HEK293T (cell line): ENCODE measurements around the gene AHI1.

Source experiments
- CTCF ChIA-PET: fragments of 350-600 bp; formaldehyde crosslinking; extraction: SDS; loops from one replicate; lab custom pipeline; 2021; ENCODE audit warnings: antibody characterized with exemption, inconsistent platforms; lab: Yijun Ruan, JAX
- POLR2A ChIA-PET: fragments of 350-600 bp; formaldehyde crosslinking; extraction: SDS; loops from one replicate; lab custom pipeline; 2020; ENCODE audit warnings: antibody characterized with exemption, inconsistent platforms; lab: Yijun Ruan, JAX
- DNase-seq: peaks from one replicate; pipeline ENCODE4 v3.0.0; 2012; ENCODE audit warnings: mixed read lengths; ENCODE audit errors: extremely low spot score
- ARNT ChIP-seq: fragments of 450-650 bp; IDR thresholded peaks from 2 replicates; pipeline ENCODE4 v1.6.1; 2017; ENCODE audit warnings: mild to moderate bottlenecking
- BHLHE40 ChIP-seq: fragments of 450-650 bp; IDR thresholded peaks from 2 replicates; pipeline ENCODE4 v1.6.1; 2016; ENCODE audit warnings: mild to moderate bottlenecking, moderate library complexity, borderline replicate concordance
- CTBP1 ChIP-seq: fragments of 450-650 bp; IDR thresholded peaks from 2 replicates; pipeline ENCODE4 v1.6.1; 2016; ENCODE audit warnings: borderline replicate concordance
- ELF4 ChIP-seq: fragments of 450-650 bp; IDR thresholded peaks from 2 replicates; pipeline ENCODE4 v1.6.1; 2017; ENCODE audit warnings: antibody characterized with exemption
- FOXA1 ChIP-seq: fragments of 450-650 bp; IDR thresholded peaks from 2 replicates; pipeline ENCODE4 v1.6.1; 2016; ENCODE audit warnings: mild to moderate bottlenecking
- FOXK2 ChIP-seq: fragments of 450-650 bp; IDR thresholded peaks from 2 replicates; pipeline ENCODE4 v1.6.1; 2016; ENCODE audit warnings: mild to moderate bottlenecking
- FOXM1 ChIP-seq: fragments of 450-650 bp; IDR thresholded peaks from 2 replicates; pipeline ENCODE4 v1.6.1; 2017; ENCODE audit warnings: mild to moderate bottlenecking, borderline replicate concordance
- HDGF ChIP-seq: fragments of 450-650 bp; IDR thresholded peaks from 2 replicates; pipeline ENCODE4 v1.6.1; 2017; ENCODE audit warnings: antibody characterized with exemption, borderline replicate concordance
- L3MBTL2 ChIP-seq: fragments of 450-650 bp; conservative IDR thresholded peaks from 2 replicates; pipeline ENCODE4 v1.6.1; 2016; ENCODE audit warnings: mild to moderate bottlenecking
- LEF1 ChIP-seq: fragments of 450-650 bp; IDR thresholded peaks from 2 replicates; pipeline ENCODE4 v1.6.1; 2017; ENCODE audit warnings: mild to moderate bottlenecking, borderline replicate concordance
- NFRKB ChIP-seq: fragments of 450-650 bp; IDR thresholded peaks from 2 replicates; pipeline ENCODE4 v1.6.1; 2016; ENCODE audit warnings: mild to moderate bottlenecking, moderate library complexity
- SP1 ChIP-seq: fragments of 450-650 bp; IDR thresholded peaks from 2 replicates; pipeline ENCODE4 v1.6.1; 2017
- SUZ12 ChIP-seq: fragments of 450-650 bp; IDR thresholded peaks from 2 replicates; pipeline ENCODE4 v1.6.1; 2016; ENCODE audit warnings: mild to moderate bottlenecking
- TARDBP ChIP-seq: fragments of 450-650 bp; IDR thresholded peaks from 2 replicates; pipeline ENCODE4 v1.6.1; 2016
- ZNF384 ChIP-seq: fragments of 450-650 bp; IDR thresholded peaks from 2 replicates; pipeline ENCODE4 v1.6.1; 2016
- TF ChIP-seq, protein P1 (sequence below): fragments of 450-650 bp; IDR thresholded peaks from 2 replicates; pipeline ENCODE4 v1.6.1; 2016

Gene AHI1

DNA sequence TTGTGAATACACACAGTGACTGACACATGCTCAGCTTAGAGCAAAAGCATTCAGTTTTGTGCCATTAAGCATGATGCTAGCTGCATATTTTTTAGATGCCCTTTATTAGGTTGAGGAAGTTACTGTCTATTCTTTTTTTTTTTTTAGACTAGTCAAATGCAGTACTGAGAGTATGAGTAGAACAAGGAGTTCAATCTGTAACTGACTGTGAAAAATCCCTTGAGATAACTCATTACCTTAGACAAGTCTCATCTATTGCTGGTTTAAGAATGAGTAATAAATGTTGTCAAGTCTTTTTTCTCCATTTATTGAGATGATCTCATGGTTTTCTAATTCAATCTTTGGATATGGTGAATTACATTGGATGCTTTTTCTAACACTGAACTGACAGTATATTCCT, 23.2 kb downstream of the AHI1 start:
- POLR2A ChIA-PET, result no interaction called here
- CTCF ChIA-PET, result no interaction called here
- DNase-seq, result no peak
- TF ChIP-seq L3MBTL2 (no peak), BHLHE40 (no peak), SUZ12 (no peak), ELF4 (no peak), ARNT (no peak), NFRKB (no peak), TARDBP (no peak), FOXK2 (no peak), FOXM1 (no peak), HDGF (no peak), LEF1 (no peak)

DNA sequence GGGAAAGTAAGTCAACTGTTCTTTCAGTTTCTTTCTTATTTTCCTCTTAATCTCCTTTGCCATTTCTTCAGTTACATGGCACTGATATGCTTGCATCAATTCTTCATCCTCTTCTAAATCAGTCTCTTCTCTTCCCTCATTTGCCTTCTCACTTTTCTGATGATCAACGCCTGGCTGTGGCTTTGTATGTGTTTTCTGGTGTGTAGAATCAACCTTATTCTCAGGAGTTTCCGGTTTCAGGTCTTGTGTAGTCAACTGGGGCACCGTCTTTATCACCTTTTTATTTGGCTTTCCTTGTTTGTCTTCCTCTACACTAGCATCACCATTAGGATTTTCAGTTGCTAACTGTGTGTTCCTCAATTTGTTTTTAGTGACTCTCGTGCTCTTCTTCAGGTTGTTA, 31.6 kb downstream of the AHI1 start:
- ChIA-PET POLR2A (no interaction called here), CTCF (no interaction called here)
- TF ChIP-seq ARNT, result no peak
- TF ChIP-seq FOXK2, result no peak
- no peak for TF ChIP-seq ELF4
- TF ChIP-seq HDGF, result no peak
- no peak for TF ChIP-seq LEF1
- TF ChIP-seq BHLHE40, result no peak
- no peak for TF ChIP-seq CTBP1
- TF ChIP-seq TARDBP, result no peak
- TF ChIP-seq, protein P1, sequence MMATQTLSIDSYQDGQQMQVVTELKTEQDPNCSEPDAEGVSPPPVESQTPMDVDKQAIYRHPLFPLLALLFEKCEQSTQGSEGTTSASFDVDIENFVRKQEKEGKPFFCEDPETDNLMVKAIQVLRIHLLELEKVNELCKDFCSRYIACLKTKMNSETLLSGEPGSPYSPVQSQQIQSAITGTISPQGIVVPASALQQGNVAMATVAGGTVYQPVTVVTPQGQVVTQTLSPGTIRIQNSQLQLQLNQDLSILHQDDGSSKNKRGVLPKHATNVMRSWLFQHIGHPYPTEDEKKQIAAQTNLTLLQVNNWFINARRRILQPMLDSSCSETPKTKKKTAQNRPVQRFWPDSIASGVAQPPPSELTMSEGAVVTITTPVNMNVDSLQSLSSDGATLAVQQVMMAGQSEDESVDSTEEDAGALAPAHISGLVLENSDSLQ, result no peak
- TF ChIP-seq FOXA1, result no peak
- no peak for TF ChIP-seq FOXM1
- TF ChIP-seq L3MBTL2, result no peak
- no peak for TF ChIP-seq NFRKB
- no peak for TF ChIP-seq ZNF384
- TF ChIP-seq SUZ12, result no peak
- no peak for TF ChIP-seq SP1
- no peak for DNase-seq

DNA sequence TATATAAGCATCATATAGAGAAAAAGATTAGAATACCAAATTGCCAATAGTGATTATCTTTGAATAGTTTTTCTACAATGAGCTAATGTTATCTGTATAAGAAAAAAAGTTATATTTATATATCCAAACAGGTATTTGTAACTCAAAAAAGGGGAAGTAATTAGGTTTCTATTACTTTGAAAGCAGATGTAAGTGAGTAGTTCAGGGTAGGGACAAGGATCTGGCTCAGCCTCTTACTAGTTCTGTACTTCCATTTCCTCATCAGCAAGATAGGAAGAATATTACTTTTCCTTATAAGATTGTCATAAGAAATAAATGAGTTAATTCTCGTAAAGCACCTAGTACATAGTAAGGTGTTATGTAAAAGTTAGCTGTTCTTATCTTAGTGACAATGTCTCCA, 32.2 kb downstream of the AHI1 start:
- TF ChIP-seq LEF1, result no peak
- TF ChIP-seq NFRKB, result no peak
- TF ChIP-seq ELF4, result no peak
- CTCF ChIA-PET, result no interaction called here
- POLR2A ChIA-PET, result no interaction called here
- DNase-seq, result no peak

DNA sequence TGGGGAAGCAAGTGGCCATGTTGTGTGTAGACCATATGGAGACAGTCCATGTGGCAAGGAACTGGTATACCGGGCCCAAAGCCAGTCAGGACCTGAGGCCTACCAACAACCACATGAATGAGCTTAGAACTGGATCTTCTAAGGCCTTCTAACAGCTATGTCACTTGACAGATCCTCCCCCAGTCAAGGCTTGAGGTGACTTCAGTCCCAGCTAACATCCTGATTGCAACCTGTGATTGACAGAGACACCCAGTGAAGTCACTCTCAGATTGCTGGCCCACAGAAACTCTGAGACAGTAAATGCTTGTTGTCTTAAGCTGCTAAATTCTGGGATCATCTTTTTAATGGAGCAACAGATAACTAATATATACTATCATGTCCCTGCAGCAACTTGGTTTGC, 32.9 kb downstream of the AHI1 start:
- TF ChIP-seq BHLHE40 (no peak), CTBP1 (no peak), NFRKB (no peak), FOXK2 (no peak), FOXA1 (no peak)
- POLR2A ChIA-PET, result no interaction called here
- DNase-seq, result no peak
- CTCF ChIA-PET, result no interaction called here

DNA sequence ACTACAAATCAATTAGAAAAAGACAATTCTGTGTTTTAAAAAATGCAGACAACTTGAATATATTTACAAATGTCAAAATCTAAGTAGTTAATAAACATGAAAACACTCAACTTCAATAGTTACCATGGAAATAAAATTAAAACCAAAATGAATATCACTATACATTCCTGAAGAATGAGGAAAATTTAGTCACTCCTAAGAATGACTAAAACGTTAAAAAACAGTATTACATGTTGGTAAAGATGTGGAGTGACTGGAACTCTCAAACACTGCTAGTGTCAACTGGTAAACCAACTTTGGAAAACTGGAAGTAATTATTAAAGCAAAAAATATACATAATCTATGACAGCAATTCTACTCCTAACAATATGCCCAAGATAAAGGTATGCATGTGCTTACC, 36.3 kb downstream of the AHI1 start:
- ChIA-PET POLR2A (no interaction called here), CTCF (no interaction called here)
- DNase-seq, result no peak
- no peak for TF ChIP-seq HDGF
- no peak for TF ChIP-seq NFRKB
- TF ChIP-seq, protein P1, result no peak
- TF ChIP-seq CTBP1, result no peak
- no peak for TF ChIP-seq ELF4
- no peak for TF ChIP-seq TARDBP
- no peak for TF ChIP-seq ARNT
- TF ChIP-seq LEF1, result no peak
- no peak for TF ChIP-seq ZNF384
- TF ChIP-seq SP1, result no peak
- no peak for TF ChIP-seq FOXA1
- no peak for TF ChIP-seq SUZ12
- TF ChIP-seq L3MBTL2, result no peak
- TF ChIP-seq FOXM1, result no peak
- TF ChIP-seq FOXK2, result no peak
- TF ChIP-seq BHLHE40, result no peak

DNA sequence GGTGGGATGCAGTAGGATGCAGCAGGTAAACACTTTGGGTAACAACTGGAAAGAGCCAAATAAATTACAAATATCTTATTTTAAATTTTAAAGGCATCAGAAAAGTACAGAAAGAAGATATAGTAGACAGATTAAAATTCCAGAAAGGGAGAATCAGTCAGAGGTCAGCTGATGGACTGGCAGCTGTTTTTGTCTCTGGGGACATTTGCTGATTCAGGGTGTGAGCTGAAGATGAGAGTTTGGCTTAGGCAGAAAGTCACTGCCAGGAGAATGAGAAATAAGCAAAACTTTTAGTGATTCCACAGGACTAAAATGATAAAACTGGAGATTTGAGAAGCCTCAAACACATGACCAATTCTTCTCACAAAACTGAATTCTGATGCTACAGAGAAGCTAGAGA, 39.5 kb downstream of the AHI1 start:
- CTCF ChIA-PET, result no interaction called here
- POLR2A ChIA-PET, result no interaction called here
- TF ChIP-seq ARNT (no peak), ELF4 (no peak), ZNF384 (no peak), LEF1 (no peak), BHLHE40 (no peak), FOXK2 (no peak), SP1 (no peak), L3MBTL2 (no peak), FOXA1 (no peak)
- TF ChIP-seq, protein P1, result no peak
- DNase-seq, result no peak

DNA sequence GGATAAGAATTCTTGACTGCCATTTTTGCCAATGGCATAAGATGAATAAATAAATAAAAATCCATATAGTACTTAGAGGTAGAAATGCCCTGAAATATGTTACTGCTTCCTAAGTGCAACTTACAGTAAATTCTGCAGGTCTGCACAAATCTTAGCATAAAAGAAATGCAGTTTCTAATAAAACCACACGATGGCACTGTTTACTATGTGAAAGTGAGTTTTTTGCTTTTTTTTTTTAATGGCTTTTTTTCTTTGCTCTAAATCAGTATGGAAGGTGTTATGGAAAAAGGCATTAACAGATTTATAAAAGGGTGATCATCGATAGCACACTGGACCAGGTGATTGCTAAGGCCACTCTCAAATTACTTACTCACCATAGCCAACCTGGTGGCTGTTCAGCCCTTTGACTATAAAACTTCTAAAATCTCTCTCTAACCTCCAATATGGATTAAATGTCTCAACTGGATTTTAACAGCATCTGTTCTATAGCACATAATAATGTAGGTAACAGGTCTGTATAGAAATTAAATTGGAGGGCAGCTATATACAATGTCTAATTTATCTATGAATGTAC, 45.8 kb downstream of the AHI1 start:
- DNase-seq, result peak; percentile 22

More for the DNA sequence above, 45.8 kb downstream of the AHI1 start:
- CTCF ChIA-PET, result interaction anchor here (0.9 kb wide), 1 partner anchor 11 kb away, joined by 3 read pairs; no protein-coding TSS in a partner anchor
- POLR2A ChIA-PET, result no interaction called here
- TF ChIP-seq FOXA1, result no peak
- peak; percentile 97 for TF ChIP-seq ZNF384
